ENCODE measurements around the gene DACH1.

DNA sequence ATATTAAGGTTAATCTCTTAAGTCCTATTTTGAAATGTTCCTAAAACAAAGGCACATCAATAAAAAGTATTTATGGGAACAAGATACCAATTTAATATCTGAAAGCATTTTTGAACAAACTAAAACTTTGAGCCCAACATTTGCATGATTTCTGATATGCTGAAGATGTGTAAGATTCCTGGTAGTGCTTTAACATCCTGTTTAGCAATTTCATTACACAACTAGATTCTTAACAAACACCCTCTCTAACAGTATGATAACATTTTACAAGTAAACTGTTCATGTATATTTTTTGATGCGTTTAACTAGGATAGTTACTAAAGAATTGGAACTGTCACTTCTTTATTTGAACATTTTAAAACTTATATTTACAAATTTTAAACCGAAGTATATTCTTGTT, 63.9 kb downstream of the DACH1 start:
- TF ChIP-seq, protein P1, sequence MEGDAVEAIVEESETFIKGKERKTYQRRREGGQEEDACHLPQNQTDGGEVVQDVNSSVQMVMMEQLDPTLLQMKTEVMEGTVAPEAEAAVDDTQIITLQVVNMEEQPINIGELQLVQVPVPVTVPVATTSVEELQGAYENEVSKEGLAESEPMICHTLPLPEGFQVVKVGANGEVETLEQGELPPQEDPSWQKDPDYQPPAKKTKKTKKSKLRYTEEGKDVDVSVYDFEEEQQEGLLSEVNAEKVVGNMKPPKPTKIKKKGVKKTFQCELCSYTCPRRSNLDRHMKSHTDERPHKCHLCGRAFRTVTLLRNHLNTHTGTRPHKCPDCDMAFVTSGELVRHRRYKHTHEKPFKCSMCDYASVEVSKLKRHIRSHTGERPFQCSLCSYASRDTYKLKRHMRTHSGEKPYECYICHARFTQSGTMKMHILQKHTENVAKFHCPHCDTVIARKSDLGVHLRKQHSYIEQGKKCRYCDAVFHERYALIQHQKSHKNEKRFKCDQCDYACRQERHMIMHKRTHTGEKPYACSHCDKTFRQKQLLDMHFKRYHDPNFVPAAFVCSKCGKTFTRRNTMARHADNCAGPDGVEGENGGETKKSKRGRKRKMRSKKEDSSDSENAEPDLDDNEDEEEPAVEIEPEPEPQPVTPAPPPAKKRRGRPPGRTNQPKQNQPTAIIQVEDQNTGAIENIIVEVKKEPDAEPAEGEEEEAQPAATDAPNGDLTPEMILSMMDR (IDR thresholded peaks at IDR 0.05) = no peak
- no peak for TF ChIP-seq POLR2A (IDR thresholded peaks at IDR 0.05)

Measured in tibial nerve (tissue), 3 donors.